ENCODE data around the gene NKX2-2. TPM values are rescaled to one million over a fixed set of nuclear protein-coding genes. Genes with fewer than 3 reads are reported as not detected.

The NKX2-2 gene
- polyA plus RNA-seq, 3 donors from 2014 or later, result not detected

GRCh38 chr20:21517566-21518277 lies 3.9 kb upstream of the NKX2-2 start:
- H3K4me3 Mint-ChIP-seq, result no peak overlapping the region
- H3K9me3 Mint-ChIP-seq, result peaks cover 0 to 1% (median 0%) of the 10 kb centered on the region in 6 donors
- no peak for DNase-seq
- no peak overlapping the region for H3K27ac Mint-ChIP-seq
- peaks cover 0 to 6% of the 10 kb centered on the region in 2 donors for H3K4me1 Mint-ChIP-seq
- peaks cover 23 to 31% (median 27%) of the 10 kb centered on the region in 3 donors for H3K27me3 Mint-ChIP-seq (ENCODE audit: low read depth in 3 of 3)
- no peaks in the 10 kb centered on the region for H3K36me3 Mint-ChIP-seq

GRCh38 chr20:21516861-21517565 lies 3.1 kb upstream of the NKX2-2 start:
- Mint-ChIP-seq H3K27ac (no peak overlapping the region), H3K27me3 (ENCODE audit: low read depth in 3 of 3) (peaks cover 23 to 31% (median 26%) of the 10 kb centered on the region in 3 donors)

GRCh38 chr20:21516180-21516567 lies 2.3 kb upstream of the NKX2-2 start:
- peaks cover 3 to 10% of the 10 kb centered on the region in 2 donors for H3K4me1 Mint-ChIP-seq
- H3K27me3 Mint-ChIP-seq (ENCODE audit: low read depth in 3 of 3), result peaks cover 24 to 33% (median 29%) of the 10 kb centered on the region in 3 donors
- H3K4me3 Mint-ChIP-seq, result peak overlapping the region in 2 of 5 donors; percentile 49 to 62
- H3K27ac Mint-ChIP-seq, result no peak overlapping the region
- H3K36me3 Mint-ChIP-seq, result no peaks in the 10 kb centered on the region
- DNase-seq, result no peak
- peaks cover 0 to 1% (median 0%) of the 10 kb centered on the region in 6 donors for H3K9me3 Mint-ChIP-seq

More at GRCh38 chr20:21516861-21517565, 3.1 kb upstream of the NKX2-2 start:
- Mint-ChIP-seq H3K4me1 (peaks cover 0 to 6% of the 10 kb centered on the region in 2 donors), H3K4me3 (no peak overlapping the region), H3K36me3 (no peaks in the 10 kb centered on the region), H3K9me3 (peaks cover 0 to 1% (median 0%) of the 10 kb centered on the region in 6 donors)
- no peak for DNase-seq

- Mint-ChIP-seq H3K27me3 (ENCODE audit: low read depth in 3 of 3) (peaks cover 22 to 27% (median 27%) of the 10 kb centered on the region in 3 donors), H3K27ac (no peak overlapping the region), H3K4me1 (peaks cover 5 to 12% of the 10 kb centered on the region in 2 donors)
Observed at GRCh38 chr20:21515300-21516179, 1.7 kb upstream of the NKX2-2 start.

GRCh38 chr20:21514553-21515251 lies 838 bp upstream of the NKX2-2 start:
- peaks cover 8 to 13% of the 10 kb centered on the region in 2 donors for H3K4me1 Mint-ChIP-seq
- DNase-seq, result no peak
- H3K4me3 Mint-ChIP-seq, result no peak overlapping the region
- H3K9me3 Mint-ChIP-seq, result peaks cover 0 to 1% (median 0%) of the 10 kb centered on the region in 6 donors
- no peaks in the 10 kb centered on the region for H3K36me3 Mint-ChIP-seq
- peaks cover 17 to 26% (median 26%) of the 10 kb centered on the region in 3 donors for H3K27me3 Mint-ChIP-seq (ENCODE audit: low read depth in 3 of 3)
- H3K27ac Mint-ChIP-seq, result no peak overlapping the region

More at GRCh38 chr20:21515300-21516179, 1.7 kb upstream of the NKX2-2 start:
- no peak for DNase-seq
- H3K36me3 Mint-ChIP-seq, result no peaks in the 10 kb centered on the region
- H3K4me3 Mint-ChIP-seq, result peak overlapping the region in 2 of 5 donors; percentile 49 to 62
- peaks cover 0 to 1% (median 0%) of the 10 kb centered on the region in 6 donors for H3K9me3 Mint-ChIP-seq

- Mint-ChIP-seq H3K27me3 (ENCODE audit: low read depth in 3 of 3) (peaks cover 16 to 32% (median 26%) of the 10 kb centered on the region in 3 donors), H3K36me3 (no peaks in the 10 kb centered on the region), H3K27ac (no peak overlapping the region), H3K4me1 (peaks cover 14 to 19% of the 10 kb centered on the region in 2 donors), H3K9me3 (peaks cover 0 to 1% (median 0%) of the 10 kb centered on the region in 6 donors), H3K4me3 (peak overlapping the region in 2 of 5 donors; percentile 17 to 26)
- no peak for DNase-seq
Observed at GRCh38 chr20:21513181-21513663, 642 bp downstream of the NKX2-2 start.

GRCh38 chr20:21512634-21513180 lies 1.2 kb downstream of the NKX2-2 start:
- Mint-ChIP-seq H3K27me3 (ENCODE audit: low read depth in 3 of 3) (peaks cover 16 to 33% (median 28%) of the 10 kb centered on the region in 3 donors), H3K9me3 (no peaks in the 10 kb centered on the region), H3K36me3 (no peaks in the 10 kb centered on the region), H3K4me3 (no peak overlapping the region), H3K27ac (no peak overlapping the region), H3K4me1 (peaks cover 14 to 19% of the 10 kb centered on the region in 2 donors)
- DNase-seq, result no peak

GRCh38 chr20:21511850-21512633 lies 1.8 kb downstream of the NKX2-2 start:
- Mint-ChIP-seq H3K36me3 (no peaks in the 10 kb centered on the region), H3K4me1 (peaks cover 14 to 19% of the 10 kb centered on the region in 2 donors), H3K9me3 (no peaks in the 10 kb centered on the region), H3K27me3 (ENCODE audit: low read depth in 3 of 3) (peaks cover 15 to 37% (median 35%) of the 10 kb centered on the region in 3 donors), H3K27ac (no peak overlapping the region), H3K4me3 (peak overlapping the region in 1 of 5 donors; percentile 8)
- DNase-seq, result no peak

- Mint-ChIP-seq H3K4me1 (peaks cover 18 to 24% of the 10 kb centered on the region in 2 donors), H3K9me3 (no peaks in the 10 kb centered on the region)
Observed at GRCh38 chr20:21511485-21511849, 2.4 kb downstream of the NKX2-2 start.

GRCh38 chr20:21510414-21511384 lies 3.2 kb downstream of the NKX2-2 start:
- H3K27me3 Mint-ChIP-seq (ENCODE audit: low read depth in 3 of 3), result peaks cover 11 to 41% (median 34%) of the 10 kb centered on the region in 3 donors
- H3K36me3 Mint-ChIP-seq, result no peaks in the 10 kb centered on the region
- no peaks in the 10 kb centered on the region for H3K9me3 Mint-ChIP-seq
- H3K4me3 Mint-ChIP-seq, result peak overlapping the region in 4 of 5 donors; percentile 27 to 81 (median 64)
- no peak overlapping the region for H3K27ac Mint-ChIP-seq
- peaks cover 19 to 20% of the 10 kb centered on the region in 2 donors for H3K4me1 Mint-ChIP-seq
- no peak for DNase-seq

More at GRCh38 chr20:21511485-21511849, 2.4 kb downstream of the NKX2-2 start:
- Mint-ChIP-seq H3K27me3 (ENCODE audit: low read depth in 3 of 3) (peaks cover 15 to 40% (median 38%) of the 10 kb centered on the region in 3 donors), H3K27ac (no peak overlapping the region), H3K4me3 (peak overlapping the region in 3 of 5 donors; percentile 15 to 46 (median 36)), H3K36me3 (no peaks in the 10 kb centered on the region)
- DNase-seq, result no peak

All from immature natural killer cell (primary cell).